GM18505 (cell line): ENCODE measurements around the gene RPL27.
"Not testable (repeated sequence)": the region's sequence is repeated elsewhere in the genome, so short reads cannot be mapped to it uniquely, and the experiment has no call there.

Experiments used
- ATAC-seq: cut with Tn5 transposase; IDR thresholded peaks from one replicate; pipeline ENCODE4 v1.9.1; 2021; ENCODE audit not compliant: unreplicated experiment
- POLR2A ChIP-seq: IDR thresholded peaks from 4 replicates; pipeline ENCODE4 v1.6.1; 2011; ENCODE audit warnings: borderline replicate concordance; ENCODE audit not compliant: insufficient read depth, insufficient read length; ENCODE audit errors: extremely low read depth

RPL27 gene

GRCh38 chr17:42980766-42981397 is 17.3 kb upstream of the RPL27 start:
- peak; percentile 40 for ATAC-seq

DNA sequence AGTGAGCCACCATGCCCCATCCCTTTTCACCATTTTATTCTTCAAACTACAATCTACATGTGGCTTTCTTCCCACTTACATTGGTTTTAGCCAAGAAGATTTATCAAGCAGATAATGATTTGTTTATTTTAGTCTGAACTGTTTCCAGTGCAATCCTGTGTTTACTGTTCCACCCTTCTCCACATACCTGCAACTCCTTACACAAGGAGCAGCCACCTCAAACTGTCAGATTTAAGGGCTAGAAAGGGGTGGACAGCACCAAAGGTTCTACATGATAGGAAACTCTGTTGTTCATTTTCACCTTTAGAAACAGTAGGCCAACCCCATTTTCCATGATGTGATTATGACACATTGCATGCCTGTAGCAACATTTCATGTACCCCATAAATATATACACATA is 16.0 kb upstream of the RPL27 start:
- no peak for ATAC-seq
- TF ChIP-seq POLR2A, result no peak

More at GRCh38 chr17:42980766-42981397, 17.3 kb upstream of the RPL27 start:
- TF ChIP-seq POLR2A, result peak; percentile 41

GRCh38 chr17:42985225-42985624 is 13.0 kb upstream of the RPL27 start:
- TF ChIP-seq POLR2A, result no peak

GRCh38 chr17:42989141-42989540 is 9.1 kb upstream of the RPL27 start:
- no peak for TF ChIP-seq POLR2A
- no peak for ATAC-seq

More at GRCh38 chr17:42985225-42985624, 13.0 kb upstream of the RPL27 start:
- ATAC-seq, result no peak

- no peak for TF ChIP-seq POLR2A
- no peak for ATAC-seq
Observed at GRCh38 chr17:42989726-42990652, 8.2 kb upstream of the RPL27 start.

DNA sequence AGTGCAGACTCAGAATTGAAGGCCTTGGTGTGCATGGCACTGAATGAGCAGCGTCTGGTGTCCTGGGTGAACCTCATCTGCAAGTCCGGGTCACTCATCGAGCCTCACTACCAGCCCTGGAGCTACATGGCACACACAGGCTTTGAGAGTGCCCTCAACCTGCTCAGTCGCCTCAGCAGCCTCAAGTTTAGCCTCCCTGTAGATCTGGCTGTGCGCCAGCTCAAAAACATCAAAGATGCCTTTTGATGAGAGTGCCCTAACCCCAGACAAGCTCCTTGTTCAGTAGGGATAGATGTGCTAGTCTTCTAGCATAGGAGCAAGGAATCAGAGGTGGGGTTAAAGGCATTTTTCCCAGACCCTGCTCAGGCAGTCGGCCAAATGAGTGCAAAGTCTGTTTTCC is 6.7 kb upstream of the RPL27 start:
- no peak for TF ChIP-seq POLR2A
- ATAC-seq, result no peak

GRCh38 chr17:42992872-42993271 is 5.3 kb upstream of the RPL27 start:
- no peak for ATAC-seq
- TF ChIP-seq POLR2A, result no peak

DNA sequence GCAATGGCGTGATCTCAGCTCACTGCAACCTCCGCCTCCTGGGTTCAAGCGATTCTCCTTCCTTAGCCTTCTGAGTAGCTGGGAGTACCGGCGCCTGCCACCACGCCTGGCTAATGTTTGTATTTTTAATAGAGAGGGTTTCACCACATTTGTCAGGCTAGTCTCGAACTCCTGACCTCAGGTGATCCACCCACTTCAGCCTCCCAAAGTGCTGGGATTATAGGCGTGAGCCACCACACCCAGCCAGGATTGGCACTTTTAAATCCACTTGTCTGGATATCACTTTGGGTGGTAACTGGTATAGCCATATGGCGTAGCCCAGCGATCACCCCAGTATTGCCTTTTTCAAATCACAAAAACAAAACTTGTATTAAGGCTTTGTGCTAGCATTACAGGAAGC is 4.3 kb upstream of the RPL27 start:
- ATAC-seq, result not testable (repeated sequence)

DNA sequence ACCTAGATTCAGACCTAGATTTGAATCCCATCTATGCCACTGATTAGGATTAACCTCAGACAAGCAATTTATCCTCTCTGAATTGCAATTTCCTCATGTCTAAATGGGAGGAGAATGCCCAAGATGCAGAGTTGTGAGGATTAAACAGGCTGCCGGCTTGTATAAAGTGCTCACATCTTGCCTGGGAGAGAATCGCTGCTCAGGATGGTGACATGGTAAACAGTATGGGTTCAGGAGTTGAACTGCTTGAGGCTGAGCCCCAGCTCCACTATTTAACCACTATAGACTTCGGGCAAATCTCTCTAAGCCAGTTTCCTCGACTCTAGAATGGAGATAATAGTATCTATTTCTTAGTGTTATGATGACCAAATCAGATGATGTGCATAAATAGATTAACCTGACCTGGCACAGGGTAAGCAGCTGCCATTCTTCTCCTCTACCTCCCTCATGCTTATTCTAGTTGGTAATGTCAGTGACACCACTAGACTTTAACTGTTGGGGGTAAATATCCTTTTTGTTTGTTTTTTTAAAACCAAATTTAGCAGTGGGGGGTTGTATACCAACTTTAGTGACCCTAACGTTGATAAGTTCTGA is 732 bp upstream of the RPL27 start:
- no peak for ATAC-seq
- no peak for TF ChIP-seq POLR2A

DNA sequence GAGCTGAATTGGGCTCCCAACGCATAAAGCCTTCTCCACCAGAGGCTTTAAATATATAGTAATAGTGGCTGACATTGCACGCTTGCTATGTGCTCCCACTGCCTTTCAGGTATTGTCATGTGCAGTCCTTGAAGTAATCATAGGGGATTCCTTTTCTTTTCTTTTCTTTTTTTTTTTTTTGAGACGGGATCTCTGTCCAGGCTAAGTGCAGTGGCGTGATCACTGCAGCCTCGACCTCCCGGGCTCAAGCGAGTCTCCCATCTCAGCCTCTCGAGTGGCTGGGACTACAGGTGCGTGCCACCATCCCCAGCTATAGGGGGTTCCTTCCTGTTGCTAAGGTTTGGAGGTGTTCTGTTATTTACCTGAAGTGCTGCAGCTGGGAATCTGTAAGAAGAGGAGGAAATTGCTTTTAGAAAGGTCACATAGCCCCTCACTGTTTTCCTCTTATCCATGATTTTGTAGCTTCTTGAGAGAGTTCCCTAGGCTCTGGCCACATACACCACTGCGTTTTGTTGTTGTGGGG is 845 bp downstream of the RPL27 start:
- TF ChIP-seq POLR2A, result no peak
- ATAC-seq, result no peak

GRCh38 chr17:43000894-43001293 is 2.7 kb downstream of the RPL27 start:
- ATAC-seq, result not testable (repeated sequence)

- TF ChIP-seq POLR2A, result no peak
- ATAC-seq, result no peak
Observed at GRCh38 chr17:43003542-43004172, 5.4 kb downstream of the RPL27 start.
